Keratinocyte (primary cell): ENCODE data around the gene BCAS1. TPM values are rescaled to one million over a fixed set of nuclear protein-coding genes. Genes with fewer than 3 reads are reported as not detected.
A peak's percentile ranks its signal among the peaks of the same experiment; 100 is the strongest.

Experiments used
- DNase-seq: peaks from one replicate; pipeline ENCODE4 v3.0.0-alpha.2; 2011; ENCODE audit warnings: low read depth, missing footprints, low spot score
- FAIRE-seq: peaks from 2 replicates; lab custom pipeline; 2011; peaks lifted over from hg19 to GRCh38; lab: Jason Lieb, UNC
- H2AFZ ChIP-seq: 2 replicates; pipeline ENCODE4 v1.6.0; 2012; ENCODE audit warnings: low read length, control low read depth, inconsistent platforms; ENCODE audit not compliant: control insufficient read depth
- H3K27ac ChIP-seq: 2 replicates; pipeline ENCODE4 v1.5.1; 2011; ENCODE audit warnings: low read length; ENCODE audit not compliant: control insufficient read depth, insufficient read depth
- H3K27me3 ChIP-seq: 3 replicates; pipeline ENCODE4 v1.6.0; 2011; ENCODE audit warnings: low read length; ENCODE audit not compliant: control insufficient read depth, insufficient read depth; ENCODE audit errors: extremely low read depth
- H3K36me3 ChIP-seq, 2 experiments: 2 replicates in 1 of 2; 3 replicates in 1 of 2; pipeline ENCODE4 v1.5.1; 2011; ENCODE audit warnings: low read length in 2 of 2, mild to moderate bottlenecking in 1 of 2; ENCODE audit not compliant: control insufficient read depth in 2 of 2, insufficient read depth in 2 of 2; ENCODE audit errors: extremely low read depth in 1 of 2
- H3K4me1 ChIP-seq: 3 replicates; pipeline ENCODE4 v1.5.1; 2011; ENCODE audit warnings: low read length; ENCODE audit not compliant: control insufficient read depth, insufficient read depth; ENCODE audit errors: extremely low read depth
- H3K4me2 ChIP-seq: 3 replicates; pipeline ENCODE4 v1.6.0; 2011; ENCODE audit warnings: low read depth, low read length; ENCODE audit not compliant: control insufficient read depth, insufficient read depth; ENCODE audit errors: extremely low read depth
- H3K4me3 ChIP-seq, 3 experiments: fragments of 200-600 bp in 1 of 3; sonication (generic) in 1 of 3; 2 replicates in 2 of 3; 3 replicates in 1 of 3; pipeline ENCODE4 v1.5.1; 2011 to 2016; ENCODE audit warnings: low read length in 3 of 3, mild to moderate bottlenecking in 3 of 3, control low read depth in 2 of 3, inconsistent platforms in 1 of 3, low read depth in 1 of 3, mixed read lengths in 1 of 3, mixed run types in 1 of 3, moderate library complexity in 1 of 3; ENCODE audit not compliant: control insufficient read depth in 2 of 3, insufficient read depth in 2 of 3; ENCODE audit errors: extremely low read depth in 1 of 3
- H3K79me2 ChIP-seq: 2 replicates; pipeline ENCODE4 v1.6.0; 2012; ENCODE audit warnings: low read length; ENCODE audit not compliant: control insufficient read depth, insufficient read depth
- H3K9ac ChIP-seq: 3 replicates; pipeline ENCODE4 v1.6.0; 2011; ENCODE audit warnings: low read length; ENCODE audit not compliant: control insufficient read depth, insufficient read depth; ENCODE audit errors: extremely low read depth
- H3K9me1 ChIP-seq: 3 replicates; pipeline ENCODE4 v1.6.0; 2011; ENCODE audit warnings: low read length; ENCODE audit not compliant: control insufficient read depth, insufficient read depth; ENCODE audit errors: extremely low read depth
- H3K9me3 ChIP-seq: 2 replicates; pipeline ENCODE4 v1.5.1; 2012; ENCODE audit warnings: low read depth, low read length; ENCODE audit not compliant: control insufficient read depth
- H4K20me1 ChIP-seq: 3 replicates; pipeline ENCODE4 v1.6.0; 2011; ENCODE audit warnings: low read length; ENCODE audit not compliant: control insufficient read depth, insufficient read depth; ENCODE audit errors: extremely low read depth
- EZH2 ChIP-seq: IDR thresholded peaks from one replicate; pipeline ENCODE4 v1.6.1; 2012; ENCODE audit warnings: inconsistent platforms, mild to moderate bottlenecking, low read length, moderate library complexity
- dilution Hi-C: fragments of 300-500 bp; cut with MboI; formaldehyde crosslinking; loops from one replicate; pipeline ENCODE4 v1.7.0; 2020; ENCODE audit warnings: low sequenced_read_pairs; ENCODE audit not compliant: extremely low pct_ligation_motif_present
- polyA plus RNA-seq, 5 experiments: library from polyadenylated mRNA; depleted of rRNA in 3 of 5; stranded (reverse) in 3 of 5; stranded (forward) in 1 of 5; unstranded in 1 of 5; fragments of >200 nt; gene quantifications; 1 replicate in 1 of 5; 2 replicates in 3 of 5; 3 replicates in 1 of 5; pipeline versions ENCODE4 v1.2.1 to v1.2.3, GENCODE V29; 2011 to 2012; ENCODE audit warnings: missing spikeins in 2 of 5, low read depth in 1 of 5, low replicate concordance in 1 of 5
- TF ChIP-seq, protein P1 (sequence below), 3 experiments: IDR thresholded peaks in 1 of 3; conservative IDR thresholded peaks in 1 of 3; optimal IDR thresholded peaks in 1 of 3; 2 replicates in 2 of 3; 3 replicates in 1 of 3; pipeline versions ENCODE3 to v1.5.1; 2011; ENCODE audit warnings: low read length in 3 of 3, mild to moderate bottlenecking in 3 of 3, moderate library complexity in 2 of 3, control low read depth in 1 of 3, inconsistent platforms in 1 of 3; ENCODE audit not compliant: insufficient read depth in 2 of 3; ENCODE audit errors: extremely low read depth in 1 of 3

BCAS1 gene
- polyA plus RNA-seq, 1 donor (not counting 4 experiments of a cell fraction or from before 2014, with no cell fraction given) = not detected

GRCh38 chr20:54105653-54106052, 35.3 kb upstream of the BCAS1 start:
- FAIRE-seq (peak; percentile 95), DNase-seq (no peak)
- no peaks in the 10 kb centered on the region for H3K27me3 ChIP-seq
- peak overlapping the region; percentile 79 for H3K27ac ChIP-seq
- H3K4me3 ChIP-seq = no peak overlapping the region
- H3K9me1 ChIP-seq = no peaks in the 10 kb centered on the region
- H4K20me1 ChIP-seq = no peaks in the 10 kb centered on the region
- dilution Hi-C loops = no loop called here
- peaks cover 48% of the 10 kb centered on the region for H3K4me1 ChIP-seq
- TF ChIP-seq, protein P1, sequence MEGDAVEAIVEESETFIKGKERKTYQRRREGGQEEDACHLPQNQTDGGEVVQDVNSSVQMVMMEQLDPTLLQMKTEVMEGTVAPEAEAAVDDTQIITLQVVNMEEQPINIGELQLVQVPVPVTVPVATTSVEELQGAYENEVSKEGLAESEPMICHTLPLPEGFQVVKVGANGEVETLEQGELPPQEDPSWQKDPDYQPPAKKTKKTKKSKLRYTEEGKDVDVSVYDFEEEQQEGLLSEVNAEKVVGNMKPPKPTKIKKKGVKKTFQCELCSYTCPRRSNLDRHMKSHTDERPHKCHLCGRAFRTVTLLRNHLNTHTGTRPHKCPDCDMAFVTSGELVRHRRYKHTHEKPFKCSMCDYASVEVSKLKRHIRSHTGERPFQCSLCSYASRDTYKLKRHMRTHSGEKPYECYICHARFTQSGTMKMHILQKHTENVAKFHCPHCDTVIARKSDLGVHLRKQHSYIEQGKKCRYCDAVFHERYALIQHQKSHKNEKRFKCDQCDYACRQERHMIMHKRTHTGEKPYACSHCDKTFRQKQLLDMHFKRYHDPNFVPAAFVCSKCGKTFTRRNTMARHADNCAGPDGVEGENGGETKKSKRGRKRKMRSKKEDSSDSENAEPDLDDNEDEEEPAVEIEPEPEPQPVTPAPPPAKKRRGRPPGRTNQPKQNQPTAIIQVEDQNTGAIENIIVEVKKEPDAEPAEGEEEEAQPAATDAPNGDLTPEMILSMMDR (optimal IDR thresholded peaks at IDR 0.05 in 1 of 3, IDR thresholded peaks at IDR 0.05 in 1 of 3, conservative IDR thresholded peaks at IDR 0.05 in 1 of 3; ENCODE audit: extremely low read depth in 1 of 3, insufficient read depth in 2 of 3, low read length in 3 of 3) = no peak
- no peak for TF ChIP-seq EZH2
- no peak overlapping the region for H2AFZ ChIP-seq
- H3K36me3 ChIP-seq = no peaks in the 10 kb centered on the region
- H3K79me2 ChIP-seq = no peaks in the 10 kb centered on the region
- no peak overlapping the region for H3K9ac ChIP-seq
- H3K9me3 ChIP-seq = no peaks in the 10 kb centered on the region
- peak overlapping the region; percentile 61 for H3K4me2 ChIP-seq

GRCh38 chr20:54104781-54105180, 34.4 kb upstream of the BCAS1 start:
- H3K36me3 ChIP-seq = no peaks in the 10 kb centered on the region
- dilution Hi-C loops = no loop called here
- H3K4me2 ChIP-seq = no peak overlapping the region
- no peak overlapping the region for H3K4me3 ChIP-seq
- no peaks in the 10 kb centered on the region for H3K9me1 ChIP-seq
- H3K27ac ChIP-seq = peak overlapping the region; percentile 65
- H4K20me1 ChIP-seq = no peaks in the 10 kb centered on the region
- no peak for TF ChIP-seq EZH2
- TF ChIP-seq, protein P1 (optimal IDR thresholded peaks at IDR 0.05 in 1 of 3, IDR thresholded peaks at IDR 0.05 in 1 of 3, conservative IDR thresholded peaks at IDR 0.05 in 1 of 3; ENCODE audit: extremely low read depth in 1 of 3, insufficient read depth in 2 of 3, low read length in 3 of 3) = no peak
- peak overlapping the region; percentile 37 for H2AFZ ChIP-seq
- no peak for DNase-seq
- no peak overlapping the region for H3K9ac ChIP-seq
- no peaks in the 10 kb centered on the region for H3K79me2 ChIP-seq
- FAIRE-seq = no peak
- no peaks in the 10 kb centered on the region for H3K9me3 ChIP-seq
- no peaks in the 10 kb centered on the region for H3K27me3 ChIP-seq
- H3K4me1 ChIP-seq = peaks cover 39% of the 10 kb centered on the region
